ENCODE data around the gene SPC25.

DNA sequence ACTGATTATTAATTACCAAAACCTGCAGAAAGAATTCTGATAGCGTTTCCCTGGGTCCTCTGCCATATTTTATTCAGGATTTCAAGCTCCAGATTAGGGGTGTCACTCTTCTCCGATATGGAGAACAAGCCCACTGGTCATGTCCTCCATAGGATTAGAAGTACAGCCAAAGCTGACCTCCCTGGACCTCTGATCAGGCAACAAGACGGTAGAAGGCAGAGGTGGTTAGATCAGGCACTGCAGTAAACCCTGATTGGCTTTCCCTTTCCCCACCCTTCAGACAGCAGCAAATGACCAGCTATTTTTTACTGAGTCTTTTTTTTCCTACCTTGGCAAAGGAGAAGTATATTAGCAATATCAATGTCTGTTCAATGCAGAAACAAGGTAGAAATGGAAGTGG is 37.7 kb downstream of the SPC25 start:
- TF ChIP-seq POLR2A (IDR thresholded peaks at IDR 0.05) = no peak
- TF ChIP-seq, protein P1, sequence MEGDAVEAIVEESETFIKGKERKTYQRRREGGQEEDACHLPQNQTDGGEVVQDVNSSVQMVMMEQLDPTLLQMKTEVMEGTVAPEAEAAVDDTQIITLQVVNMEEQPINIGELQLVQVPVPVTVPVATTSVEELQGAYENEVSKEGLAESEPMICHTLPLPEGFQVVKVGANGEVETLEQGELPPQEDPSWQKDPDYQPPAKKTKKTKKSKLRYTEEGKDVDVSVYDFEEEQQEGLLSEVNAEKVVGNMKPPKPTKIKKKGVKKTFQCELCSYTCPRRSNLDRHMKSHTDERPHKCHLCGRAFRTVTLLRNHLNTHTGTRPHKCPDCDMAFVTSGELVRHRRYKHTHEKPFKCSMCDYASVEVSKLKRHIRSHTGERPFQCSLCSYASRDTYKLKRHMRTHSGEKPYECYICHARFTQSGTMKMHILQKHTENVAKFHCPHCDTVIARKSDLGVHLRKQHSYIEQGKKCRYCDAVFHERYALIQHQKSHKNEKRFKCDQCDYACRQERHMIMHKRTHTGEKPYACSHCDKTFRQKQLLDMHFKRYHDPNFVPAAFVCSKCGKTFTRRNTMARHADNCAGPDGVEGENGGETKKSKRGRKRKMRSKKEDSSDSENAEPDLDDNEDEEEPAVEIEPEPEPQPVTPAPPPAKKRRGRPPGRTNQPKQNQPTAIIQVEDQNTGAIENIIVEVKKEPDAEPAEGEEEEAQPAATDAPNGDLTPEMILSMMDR (IDR thresholded peaks at IDR 0.05) = no peak
